GM12872 (cell line): ENCODE measurements around the gene PEX7.

Experiments
- CTCF ChIP-seq: IDR thresholded peaks from 3 replicates; pipeline ENCODE4 v1.5.1; 2011; ENCODE audit warnings: low read depth, mild to moderate bottlenecking, low read length, moderate library complexity; ENCODE audit not compliant: insufficient read depth

Gene PEX7

GRCh38 chr6:136809091-136809860 lies 13.1 kb upstream of the PEX7 start:
- no peak for TF ChIP-seq CTCF

GRCh38 chr6:136811272-136811671 lies 11.1 kb upstream of the PEX7 start:
- TF ChIP-seq CTCF = no peak

GRCh38 chr6:136812174-136812573 lies 10.2 kb upstream of the PEX7 start:
- no peak for TF ChIP-seq CTCF

GRCh38 chr6:136816656-136817055 lies 5.7 kb upstream of the PEX7 start:
- TF ChIP-seq CTCF = no peak

- TF ChIP-seq CTCF = no peak
Measured at GRCh38 chr6:136820561-136820960, 1.8 kb upstream of the PEX7 start.

GRCh38 chr6:136822046-136822375 lies 381 bp upstream of the PEX7 start:
- no peak for TF ChIP-seq CTCF

GRCh38 chr6:136823128-136823660 lies 802 bp downstream of the PEX7 start:
- TF ChIP-seq CTCF = no peak

- TF ChIP-seq CTCF = no peak
Measured at GRCh38 chr6:136826216-136826615, 3.8 kb downstream of the PEX7 start.
